Keratinocyte (primary cell): ENCODE measurements around the gene C16orf54.

Source experiments
- EZH2 ChIP-seq: IDR thresholded peaks from one replicate; pipeline ENCODE4 v1.6.1; 2012; ENCODE audit warnings: inconsistent platforms, mild to moderate bottlenecking, low read length, moderate library complexity
- TF ChIP-seq, protein P1 (sequence below), 3 experiments: IDR thresholded peaks in 1 of 3; conservative IDR thresholded peaks in 1 of 3; optimal IDR thresholded peaks in 1 of 3; 2 replicates in 2 of 3; 3 replicates in 1 of 3; pipeline versions ENCODE3 to v1.5.1; 2011; ENCODE audit warnings: low read length in 3 of 3, mild to moderate bottlenecking in 3 of 3, moderate library complexity in 2 of 3, control low read depth in 1 of 3, inconsistent platforms in 1 of 3; ENCODE audit not compliant: insufficient read depth in 2 of 3; ENCODE audit errors: extremely low read depth in 1 of 3

DNA sequence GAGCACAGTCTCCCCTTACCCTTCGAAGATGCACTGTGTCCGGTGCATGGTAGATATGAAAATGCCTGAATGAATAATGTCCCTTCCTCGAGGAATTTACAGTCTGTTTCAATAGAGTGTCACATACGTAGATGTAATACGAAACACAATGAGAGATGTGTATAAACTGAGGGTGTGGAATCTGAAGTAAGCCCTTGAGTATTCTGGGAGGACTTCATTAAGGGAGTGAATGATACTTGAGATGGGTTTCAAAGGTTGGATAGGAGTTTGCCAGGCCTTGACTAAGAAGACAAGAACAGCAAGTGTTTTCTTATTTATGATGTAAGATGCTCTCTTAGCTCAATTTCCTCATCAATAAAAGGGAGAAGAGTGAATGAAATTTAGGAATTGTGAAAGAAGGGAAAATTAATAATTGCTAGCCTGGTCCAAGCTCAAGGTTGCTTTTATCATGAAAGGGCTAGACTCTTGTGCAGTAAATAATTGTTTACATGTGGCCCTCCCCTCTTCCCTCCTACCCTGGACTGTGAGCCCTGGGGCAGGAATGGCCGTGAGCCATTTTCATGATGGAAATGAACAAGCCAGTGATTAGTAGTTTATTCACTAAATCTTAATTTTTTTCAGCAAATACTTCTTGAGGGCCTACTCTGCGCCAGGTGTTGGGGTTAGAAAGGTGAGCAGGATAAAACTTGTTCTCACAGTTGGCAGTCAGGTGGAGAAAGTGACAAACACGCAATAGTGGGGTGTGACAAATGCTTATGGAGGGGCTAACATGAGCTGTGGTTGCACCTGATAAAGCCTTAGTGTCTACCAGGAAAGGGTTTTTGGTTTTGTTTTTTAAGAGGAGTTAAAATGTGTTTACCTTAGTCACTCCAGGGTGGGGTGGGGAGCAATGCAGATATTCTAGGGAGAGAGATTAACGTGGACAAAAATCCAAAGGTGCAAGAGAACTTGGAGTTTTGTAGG, 46.3 kb upstream of the C16orf54 start:
- TF ChIP-seq, protein P1, sequence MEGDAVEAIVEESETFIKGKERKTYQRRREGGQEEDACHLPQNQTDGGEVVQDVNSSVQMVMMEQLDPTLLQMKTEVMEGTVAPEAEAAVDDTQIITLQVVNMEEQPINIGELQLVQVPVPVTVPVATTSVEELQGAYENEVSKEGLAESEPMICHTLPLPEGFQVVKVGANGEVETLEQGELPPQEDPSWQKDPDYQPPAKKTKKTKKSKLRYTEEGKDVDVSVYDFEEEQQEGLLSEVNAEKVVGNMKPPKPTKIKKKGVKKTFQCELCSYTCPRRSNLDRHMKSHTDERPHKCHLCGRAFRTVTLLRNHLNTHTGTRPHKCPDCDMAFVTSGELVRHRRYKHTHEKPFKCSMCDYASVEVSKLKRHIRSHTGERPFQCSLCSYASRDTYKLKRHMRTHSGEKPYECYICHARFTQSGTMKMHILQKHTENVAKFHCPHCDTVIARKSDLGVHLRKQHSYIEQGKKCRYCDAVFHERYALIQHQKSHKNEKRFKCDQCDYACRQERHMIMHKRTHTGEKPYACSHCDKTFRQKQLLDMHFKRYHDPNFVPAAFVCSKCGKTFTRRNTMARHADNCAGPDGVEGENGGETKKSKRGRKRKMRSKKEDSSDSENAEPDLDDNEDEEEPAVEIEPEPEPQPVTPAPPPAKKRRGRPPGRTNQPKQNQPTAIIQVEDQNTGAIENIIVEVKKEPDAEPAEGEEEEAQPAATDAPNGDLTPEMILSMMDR (optimal IDR thresholded peaks at IDR 0.05 in 1 of 3, IDR thresholded peaks at IDR 0.05 in 1 of 3, conservative IDR thresholded peaks at IDR 0.05 in 1 of 3; ENCODE audit: extremely low read depth in 1 of 3, insufficient read depth in 2 of 3, low read length in 3 of 3), result no peak
- no peak for TF ChIP-seq EZH2
